Omental fat pad (tissue), 4 donors: ENCODE measurements around the gene SNAPC2. TPM values are rescaled to one million over a fixed set of nuclear protein-coding genes. Genes with fewer than 3 reads are reported as not detected.

Experiments
- ATAC-seq: fragments of 150-250 bp; one replicate; pipeline ENCODE4 v1.9.1; 2016; ENCODE audit warnings: mild to moderate bottlenecking, moderate library complexity; ENCODE audit not compliant: low FRiP score
- DNase-seq: peaks from one replicate; pipeline ENCODE4 v3.0.0-alpha.2; 2019; ENCODE audit warnings: low spot score
- total RNA-seq, 4 donors: library from RNA; depleted of rRNA; stranded (reverse); fragments of >200 nt; gene quantifications; one replicate each; pipeline ENCODE4 v1.1.0, GENCODE V29; 2016
- TF ChIP-seq, protein P1 (sequence below), 3 donors: fragments of 450-650 bp; IDR thresholded peaks; one replicate each; pipeline ENCODE4 v1.5.1; 2016 to 2017; ENCODE audit warnings: antibody characterized with exemption in 3 of 3, mild to moderate bottlenecking in 3 of 3, moderate library complexity in 2 of 3

Gene SNAPC2
- total RNA-seq, 4 donors from 2014 or later, result 4.7 to 13.1 (median 12.3) TPM

- TF ChIP-seq, protein P1, sequence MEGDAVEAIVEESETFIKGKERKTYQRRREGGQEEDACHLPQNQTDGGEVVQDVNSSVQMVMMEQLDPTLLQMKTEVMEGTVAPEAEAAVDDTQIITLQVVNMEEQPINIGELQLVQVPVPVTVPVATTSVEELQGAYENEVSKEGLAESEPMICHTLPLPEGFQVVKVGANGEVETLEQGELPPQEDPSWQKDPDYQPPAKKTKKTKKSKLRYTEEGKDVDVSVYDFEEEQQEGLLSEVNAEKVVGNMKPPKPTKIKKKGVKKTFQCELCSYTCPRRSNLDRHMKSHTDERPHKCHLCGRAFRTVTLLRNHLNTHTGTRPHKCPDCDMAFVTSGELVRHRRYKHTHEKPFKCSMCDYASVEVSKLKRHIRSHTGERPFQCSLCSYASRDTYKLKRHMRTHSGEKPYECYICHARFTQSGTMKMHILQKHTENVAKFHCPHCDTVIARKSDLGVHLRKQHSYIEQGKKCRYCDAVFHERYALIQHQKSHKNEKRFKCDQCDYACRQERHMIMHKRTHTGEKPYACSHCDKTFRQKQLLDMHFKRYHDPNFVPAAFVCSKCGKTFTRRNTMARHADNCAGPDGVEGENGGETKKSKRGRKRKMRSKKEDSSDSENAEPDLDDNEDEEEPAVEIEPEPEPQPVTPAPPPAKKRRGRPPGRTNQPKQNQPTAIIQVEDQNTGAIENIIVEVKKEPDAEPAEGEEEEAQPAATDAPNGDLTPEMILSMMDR (IDR thresholded peaks at IDR 0.05), result no peak
- ATAC-seq (no peak), DNase-seq (no peak)
Observed at GRCh38 chr19:7933828-7934725, 13.9 kb downstream of the SNAPC2 start.

- ATAC-seq (no peak), DNase-seq (no peak)
- TF ChIP-seq, protein P1 (IDR thresholded peaks at IDR 0.05), result no peak
Observed at GRCh38 chr19:7934766-7935165, 14.6 kb downstream of the SNAPC2 start.

DNA sequence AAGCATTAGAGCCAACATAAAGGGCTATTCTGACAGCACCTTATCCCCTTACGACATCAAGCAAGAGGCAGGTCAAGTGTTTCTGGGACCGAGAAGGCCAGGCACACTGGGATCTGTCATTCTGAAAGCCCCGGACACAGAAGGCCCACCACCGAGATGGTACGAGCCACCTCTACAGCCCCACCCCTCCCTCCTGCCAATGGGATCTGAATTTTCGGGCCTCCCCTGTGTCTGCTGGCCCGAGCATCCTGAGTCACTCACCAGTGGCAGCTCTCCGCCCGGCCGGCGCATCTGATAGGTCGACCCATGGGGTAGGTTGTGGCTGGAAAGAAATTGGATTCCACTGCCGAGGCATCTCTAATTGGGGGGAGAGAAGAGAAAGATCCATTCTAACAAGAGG lies 20.7 kb downstream of the SNAPC2 start:
- DNase-seq (no peak), ATAC-seq (no peak)
- TF ChIP-seq, protein P1 (IDR thresholded peaks at IDR 0.05), result no peak

DNA sequence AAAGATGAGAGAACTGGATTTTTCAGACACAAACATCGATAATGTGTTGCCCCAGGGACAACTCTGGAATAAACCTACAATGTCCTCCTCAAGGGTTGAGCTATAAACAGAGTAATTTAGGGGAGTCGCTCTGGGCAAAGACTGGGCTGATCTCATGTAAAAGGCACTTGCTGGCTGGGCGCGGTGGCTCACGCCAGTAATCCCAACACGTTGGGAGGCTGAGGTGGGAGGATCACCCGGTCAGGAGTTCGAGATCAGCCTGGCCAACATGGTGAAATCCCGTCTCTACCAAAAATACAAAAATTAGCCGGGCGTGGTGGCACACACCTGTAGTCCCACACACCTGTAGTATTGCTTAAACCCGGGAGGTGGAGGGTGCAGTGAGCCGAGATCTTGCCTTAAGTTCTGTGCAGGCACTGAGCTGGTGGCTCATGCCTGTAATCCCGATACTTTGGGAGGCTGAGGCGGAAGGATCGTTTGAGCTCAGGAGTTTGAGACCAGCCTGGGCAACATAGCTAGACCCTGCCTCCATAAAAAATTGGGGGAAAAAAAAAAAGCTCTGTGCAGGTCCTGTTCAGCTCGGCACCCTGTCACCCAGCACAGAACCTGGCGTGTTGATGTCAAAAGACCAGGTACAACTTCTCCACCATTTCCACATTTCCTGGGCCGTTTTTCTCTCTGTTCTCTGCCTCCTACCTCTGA lies 21.9 kb downstream of the SNAPC2 start:
- TF ChIP-seq, protein P1 (IDR thresholded peaks at IDR 0.05), result no peak
- ATAC-seq (no peak), DNase-seq (no peak)

DNA sequence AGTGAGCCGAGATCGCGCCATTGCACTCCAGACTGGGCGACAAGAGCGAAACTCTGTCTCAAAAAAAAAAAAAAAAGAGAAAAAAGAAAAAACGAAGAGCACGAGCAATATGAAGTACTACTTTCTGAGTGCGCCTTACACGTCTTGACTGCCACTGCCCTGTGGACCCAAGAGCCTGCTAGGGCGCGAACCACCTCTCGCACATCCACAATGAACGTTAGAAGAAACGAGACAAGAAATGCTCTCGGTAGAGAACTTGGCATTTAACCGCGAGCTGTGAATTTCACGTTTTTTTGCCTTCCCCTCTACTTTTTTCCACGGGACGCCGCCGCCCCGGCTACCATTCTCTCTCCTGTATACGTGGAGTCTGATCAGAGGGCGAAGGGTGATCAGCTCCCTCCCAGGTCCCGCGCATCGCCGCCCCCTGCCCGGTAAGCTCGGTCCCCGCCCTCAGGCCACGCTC lies 22.9 kb downstream of the SNAPC2 start:
- no peak for ATAC-seq
- DNase-seq, result no peak
- TF ChIP-seq, protein P1 (IDR thresholded peaks at IDR 0.05), result no peak

DNA sequence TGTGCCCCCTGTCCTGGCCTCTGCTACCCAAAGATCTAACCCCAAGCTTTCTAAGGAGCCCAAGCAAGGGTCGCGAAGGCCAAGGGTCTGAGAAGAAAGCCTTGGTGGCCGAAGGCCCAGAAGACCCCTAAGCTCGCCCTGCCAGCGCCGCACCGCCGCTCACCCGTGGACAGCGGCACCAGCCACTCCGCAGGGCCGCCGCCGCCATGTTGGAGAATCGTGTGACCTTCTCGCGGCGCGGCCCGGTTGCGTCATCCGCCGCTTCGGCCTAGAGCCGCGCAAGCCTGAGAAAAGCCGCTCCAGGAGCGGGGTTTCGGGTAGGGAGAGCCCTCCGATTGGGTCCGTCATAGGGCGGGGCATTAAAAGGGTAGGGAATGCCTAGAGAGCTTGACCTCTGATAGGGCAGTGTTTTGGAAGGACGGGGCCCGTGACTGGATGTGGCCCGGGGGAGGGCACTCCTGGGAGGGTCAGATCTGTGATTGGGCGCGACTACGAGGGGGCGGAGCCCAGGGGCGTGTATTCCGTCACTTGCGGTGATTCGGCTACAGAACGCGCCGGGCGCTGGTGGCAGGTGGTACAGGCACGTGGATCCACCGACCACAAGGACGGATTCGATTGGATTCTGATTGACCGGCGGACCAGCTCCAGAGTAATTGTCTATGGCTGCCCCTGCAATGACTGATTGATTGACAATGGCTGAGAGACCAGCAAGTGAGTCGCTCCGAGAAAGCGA lies 23.5 kb downstream of the SNAPC2 start, which contains the start of gene TIMM44:
TIMM44 (minus strand) TSS at position 223 of the 733 bp plus-strand sequence; CDS start at position 208, 15 bp downstream.
- TF ChIP-seq, protein P1 (IDR thresholded peaks at IDR 0.05), result no peak
- peak; percentile 95 for DNase-seq
- peak; percentile 99 for ATAC-seq
